Vagina (tissue), 2 donors: ENCODE results near the gene PTPRCAP.

Experiments used
- POLR2A ChIP-seq, 2 donors: fragments of 450-650 bp; IDR thresholded peaks; one replicate each; pipeline ENCODE4 v1.6.1; 2017; ENCODE audit warnings: antibody characterized with exemption in 2 of 2, mild to moderate bottlenecking in 2 of 2, moderate library complexity in 2 of 2
- TF ChIP-seq, protein P1 (sequence below), 3 experiments: fragments of 450-650 bp in 2 of 3; fragments of 200-600 bp in 1 of 3; sonication (generic) in 1 of 3; IDR thresholded peaks; one replicate each; pipeline ENCODE4 v1.5.1; 2017 to 2019; ENCODE audit warnings: antibody characterized with exemption in 3 of 3, mild to moderate bottlenecking in 2 of 3, moderate library complexity in 2 of 3

DNA sequence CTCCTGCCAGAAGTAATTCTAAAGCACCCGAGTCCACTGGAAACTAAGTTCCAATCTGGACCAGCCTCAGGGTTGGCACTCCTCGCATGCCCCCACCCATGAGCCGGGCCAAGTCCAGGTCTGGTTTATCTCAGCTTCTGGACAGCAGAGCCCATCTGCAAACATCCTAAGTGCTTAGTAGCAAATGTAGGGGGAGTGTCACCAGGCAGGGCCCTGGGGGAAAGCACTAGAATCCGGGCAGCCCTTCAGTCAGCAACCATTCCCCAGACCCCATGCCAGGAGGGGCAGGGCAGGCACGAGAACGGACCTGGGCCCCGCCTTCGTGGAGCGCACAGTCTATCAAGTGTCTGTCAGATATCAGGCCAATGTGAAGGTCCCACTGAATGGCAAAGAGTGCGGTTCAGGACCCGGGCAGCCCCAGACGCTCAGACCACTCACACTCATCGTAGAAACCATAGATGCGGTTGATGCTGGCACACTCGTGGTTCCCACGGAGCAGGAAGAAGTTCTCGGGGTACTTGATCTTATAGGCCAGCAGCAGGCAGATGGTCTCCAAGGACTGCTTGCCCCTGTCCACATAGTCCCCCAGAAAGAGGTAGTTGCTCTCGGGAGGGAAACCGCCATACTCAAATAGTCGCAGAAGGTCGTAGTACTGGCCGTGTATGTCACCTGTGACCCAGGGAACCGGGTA, 37.1 kb downstream of the PTPRCAP start:
- TF ChIP-seq POLR2A (IDR thresholded peaks at IDR 0.05): no peak
- TF ChIP-seq, protein P1, sequence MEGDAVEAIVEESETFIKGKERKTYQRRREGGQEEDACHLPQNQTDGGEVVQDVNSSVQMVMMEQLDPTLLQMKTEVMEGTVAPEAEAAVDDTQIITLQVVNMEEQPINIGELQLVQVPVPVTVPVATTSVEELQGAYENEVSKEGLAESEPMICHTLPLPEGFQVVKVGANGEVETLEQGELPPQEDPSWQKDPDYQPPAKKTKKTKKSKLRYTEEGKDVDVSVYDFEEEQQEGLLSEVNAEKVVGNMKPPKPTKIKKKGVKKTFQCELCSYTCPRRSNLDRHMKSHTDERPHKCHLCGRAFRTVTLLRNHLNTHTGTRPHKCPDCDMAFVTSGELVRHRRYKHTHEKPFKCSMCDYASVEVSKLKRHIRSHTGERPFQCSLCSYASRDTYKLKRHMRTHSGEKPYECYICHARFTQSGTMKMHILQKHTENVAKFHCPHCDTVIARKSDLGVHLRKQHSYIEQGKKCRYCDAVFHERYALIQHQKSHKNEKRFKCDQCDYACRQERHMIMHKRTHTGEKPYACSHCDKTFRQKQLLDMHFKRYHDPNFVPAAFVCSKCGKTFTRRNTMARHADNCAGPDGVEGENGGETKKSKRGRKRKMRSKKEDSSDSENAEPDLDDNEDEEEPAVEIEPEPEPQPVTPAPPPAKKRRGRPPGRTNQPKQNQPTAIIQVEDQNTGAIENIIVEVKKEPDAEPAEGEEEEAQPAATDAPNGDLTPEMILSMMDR (IDR thresholded peaks at IDR 0.05): no peak
